ENCODE results near the gene PRKCE.

- TF ChIP-seq, protein P1, sequence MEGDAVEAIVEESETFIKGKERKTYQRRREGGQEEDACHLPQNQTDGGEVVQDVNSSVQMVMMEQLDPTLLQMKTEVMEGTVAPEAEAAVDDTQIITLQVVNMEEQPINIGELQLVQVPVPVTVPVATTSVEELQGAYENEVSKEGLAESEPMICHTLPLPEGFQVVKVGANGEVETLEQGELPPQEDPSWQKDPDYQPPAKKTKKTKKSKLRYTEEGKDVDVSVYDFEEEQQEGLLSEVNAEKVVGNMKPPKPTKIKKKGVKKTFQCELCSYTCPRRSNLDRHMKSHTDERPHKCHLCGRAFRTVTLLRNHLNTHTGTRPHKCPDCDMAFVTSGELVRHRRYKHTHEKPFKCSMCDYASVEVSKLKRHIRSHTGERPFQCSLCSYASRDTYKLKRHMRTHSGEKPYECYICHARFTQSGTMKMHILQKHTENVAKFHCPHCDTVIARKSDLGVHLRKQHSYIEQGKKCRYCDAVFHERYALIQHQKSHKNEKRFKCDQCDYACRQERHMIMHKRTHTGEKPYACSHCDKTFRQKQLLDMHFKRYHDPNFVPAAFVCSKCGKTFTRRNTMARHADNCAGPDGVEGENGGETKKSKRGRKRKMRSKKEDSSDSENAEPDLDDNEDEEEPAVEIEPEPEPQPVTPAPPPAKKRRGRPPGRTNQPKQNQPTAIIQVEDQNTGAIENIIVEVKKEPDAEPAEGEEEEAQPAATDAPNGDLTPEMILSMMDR (conservative IDR thresholded peaks at IDR 0.05 in 1 of 2, IDR thresholded peaks at IDR 0.05 in 1 of 2; ENCODE audit: extremely low read depth in 1 of 2, insufficient read depth in 1 of 2, low read depth in 1 of 2, low read length in 2 of 2) = no peak
- TF ChIP-seq EZH2 (IDR thresholded peaks at IDR 0.05; ENCODE audit: borderline replicate concordance, low read length) = no peak
These were observed 24.6 kb downstream of the PRKCE start for GRCh38 chr2:45676088-45676487.

Measured in mammary epithelial cell (primary cell).